ENCODE measurements around the gene ABHD12B. TPM values are rescaled to one million over a fixed set of nuclear protein-coding genes. Genes with fewer than 3 reads are reported as not detected.

Gene ABHD12B
- total and polyA plus RNA-seq, 2 of the 13 experiments (the other 11 are each of a cell fraction or from before 2014, with no cell fraction given): not detected

DNA sequence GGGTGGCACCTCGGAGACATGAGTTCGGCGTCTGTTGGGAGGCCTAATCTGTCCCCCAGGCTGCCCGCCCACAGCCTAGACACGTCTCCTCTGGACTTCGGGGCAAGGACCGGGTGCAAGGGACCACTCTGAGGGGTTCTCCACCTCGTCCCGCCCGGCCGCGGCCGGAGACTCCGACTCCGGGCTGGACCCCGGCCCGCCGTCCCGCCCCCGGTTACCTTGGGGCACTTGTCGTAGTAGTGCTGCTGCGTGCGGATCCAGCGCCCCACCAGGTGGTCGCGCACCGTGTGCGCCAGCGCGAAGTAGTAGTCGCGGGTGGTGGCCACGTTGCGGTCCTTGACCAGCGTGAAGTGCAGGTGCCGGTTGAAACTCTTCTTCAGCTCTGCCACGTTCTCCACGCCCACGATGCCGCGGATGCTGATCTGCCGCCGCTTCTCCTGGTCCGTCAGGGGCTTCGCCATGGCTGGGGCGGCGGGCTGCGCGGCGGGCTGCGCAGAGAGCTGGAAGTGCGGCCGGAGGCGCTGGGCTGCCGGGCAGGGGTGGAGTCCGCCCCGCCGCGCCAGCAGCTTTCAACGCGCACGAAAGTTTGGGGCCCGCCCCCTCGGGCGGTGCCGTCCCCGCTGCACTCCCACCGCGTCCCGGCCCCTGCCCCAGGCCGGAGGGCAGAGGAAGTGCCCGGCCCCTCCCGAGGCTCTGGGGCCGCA is 72.2 kb downstream of the ABHD12B start, which contains the start of gene PYGL (continued):
- no peak for TF ChIP-seq ZNF432 (CRISPR knock-in tag; IDR thresholded peaks at IDR 0.05; ENCODE audit: borderline replicate concordance)
- TF ChIP-seq ZNF317 (CRISPR knock-in tag; IDR thresholded peaks at IDR 0.05): peak; percentile 72
- TF ChIP-seq, protein P1, sequence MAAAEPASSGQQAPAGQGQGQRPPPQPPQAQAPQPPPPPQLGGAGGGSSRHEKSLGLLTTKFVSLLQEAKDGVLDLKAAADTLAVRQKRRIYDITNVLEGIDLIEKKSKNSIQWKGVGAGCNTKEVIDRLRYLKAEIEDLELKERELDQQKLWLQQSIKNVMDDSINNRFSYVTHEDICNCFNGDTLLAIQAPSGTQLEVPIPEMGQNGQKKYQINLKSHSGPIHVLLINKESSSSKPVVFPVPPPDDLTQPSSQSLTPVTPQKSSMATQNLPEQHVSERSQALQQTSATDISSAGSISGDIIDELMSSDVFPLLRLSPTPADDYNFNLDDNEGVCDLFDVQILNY (CRISPR knock-in tag; conservative IDR thresholded peaks at IDR 0.05): no peak; the same call in 1 of the 2 replicates
- TF ChIP-seq ZBTB1 (CRISPR knock-in tag; IDR thresholded peaks at IDR 0.05; ENCODE audit: borderline replicate concordance): no peak
- TF ChIP-seq, protein P2, sequence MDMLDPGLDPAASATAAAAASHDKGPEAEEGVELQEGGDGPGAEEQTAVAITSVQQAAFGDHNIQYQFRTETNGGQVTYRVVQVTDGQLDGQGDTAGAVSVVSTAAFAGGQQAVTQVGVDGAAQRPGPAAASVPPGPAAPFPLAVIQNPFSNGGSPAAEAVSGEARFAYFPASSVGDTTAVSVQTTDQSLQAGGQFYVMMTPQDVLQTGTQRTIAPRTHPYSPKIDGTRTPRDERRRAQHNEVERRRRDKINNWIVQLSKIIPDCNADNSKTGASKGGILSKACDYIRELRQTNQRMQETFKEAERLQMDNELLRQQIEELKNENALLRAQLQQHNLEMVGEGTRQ (IDR thresholded peaks at IDR 0.05; ENCODE audit: low read depth, low read length): no peak
- TF ChIP-seq, protein P2 (CRISPR knock-in tag; IDR thresholded peaks at IDR 0.05; ENCODE audit: borderline replicate concordance): no peak; the same call in 1 of the 2 replicates
- no peak for TF ChIP-seq SRSF4 (IDR thresholded peaks at IDR 0.05; ENCODE audit: low read depth, low read length, poor library complexity, severe bottlenecking)
- TF ChIP-seq HOXA7 (CRISPR knock-in tag; IDR thresholded peaks at IDR 0.05): no peak
- TF ChIP-seq, protein P3, sequence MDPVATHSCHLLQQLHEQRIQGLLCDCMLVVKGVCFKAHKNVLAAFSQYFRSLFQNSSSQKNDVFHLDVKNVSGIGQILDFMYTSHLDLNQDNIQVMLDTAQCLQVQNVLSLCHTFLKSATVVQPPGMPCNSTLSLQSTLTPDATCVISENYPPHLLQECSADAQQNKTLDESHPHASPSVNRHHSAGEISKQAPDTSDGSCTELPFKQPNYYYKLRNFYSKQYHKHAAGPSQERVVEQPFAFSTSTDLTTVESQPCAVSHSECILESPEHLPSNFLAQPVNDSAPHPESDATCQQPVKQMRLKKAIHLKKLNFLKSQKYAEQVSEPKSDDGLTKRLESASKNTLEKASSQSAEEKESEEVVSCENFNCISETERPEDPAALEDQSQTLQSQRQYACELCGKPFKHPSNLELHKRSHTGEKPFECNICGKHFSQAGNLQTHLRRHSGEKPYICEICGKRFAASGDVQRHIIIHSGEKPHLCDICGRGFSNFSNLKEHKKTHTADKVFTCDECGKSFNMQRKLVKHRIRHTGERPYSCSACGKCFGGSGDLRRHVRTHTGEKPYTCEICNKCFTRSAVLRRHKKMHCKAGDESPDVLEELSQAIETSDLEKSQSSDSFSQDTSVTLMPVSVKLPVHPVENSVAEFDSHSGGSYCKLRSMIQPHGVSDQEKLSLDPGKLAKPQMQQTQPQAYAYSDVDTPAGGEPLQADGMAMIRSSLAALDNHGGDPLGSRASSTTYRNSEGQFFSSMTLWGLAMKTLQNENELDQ (CRISPR knock-in tag; IDR thresholded peaks at IDR 0.05; ENCODE audit: borderline replicate concordance): no peak
- TF ChIP-seq RARG (CRISPR knock-in tag; IDR thresholded peaks at IDR 0.05; ENCODE audit: low read depth): no peak
- no peak for TF ChIP-seq NFKBIZ (CRISPR knock-in tag; IDR thresholded peaks at IDR 0.05)
- no peak for TF ChIP-seq JUNB (CRISPR knock-in tag; IDR thresholded peaks at IDR 0.05; ENCODE audit: borderline replicate concordance)
- 0 out of 2 replicates have a peak, but pooled peaks have one; percentile 63 for TF ChIP-seq CC2D1A (CRISPR knock-in tag; IDR thresholded peaks at IDR 0.05)
- no peak for TF ChIP-seq ZBED4 (CRISPR knock-in tag; IDR thresholded peaks at IDR 0.05; ENCODE audit: borderline replicate concordance)
- TF ChIP-seq HNRNPUL1 (IDR thresholded peaks at IDR 0.05; ENCODE audit: low read depth, low read length): peak; percentile 38; the same call in 1 of the 2 replicates
- TF ChIP-seq SMARCE1 (IDR thresholded peaks at IDR 0.05; ENCODE audit: borderline replicate concordance): no peak
